ENCODE results near the gene RSRC1. TPM values are rescaled to one million over a fixed set of nuclear protein-coding genes. Genes with fewer than 3 reads are reported as not detected.

The RSRC1 gene
- total and polyA plus RNA-seq, 2 of the 13 experiments (the other 11 are each of a cell fraction or from before 2014, with no cell fraction given), result 4.9 to 63.0 TPM

DNA sequence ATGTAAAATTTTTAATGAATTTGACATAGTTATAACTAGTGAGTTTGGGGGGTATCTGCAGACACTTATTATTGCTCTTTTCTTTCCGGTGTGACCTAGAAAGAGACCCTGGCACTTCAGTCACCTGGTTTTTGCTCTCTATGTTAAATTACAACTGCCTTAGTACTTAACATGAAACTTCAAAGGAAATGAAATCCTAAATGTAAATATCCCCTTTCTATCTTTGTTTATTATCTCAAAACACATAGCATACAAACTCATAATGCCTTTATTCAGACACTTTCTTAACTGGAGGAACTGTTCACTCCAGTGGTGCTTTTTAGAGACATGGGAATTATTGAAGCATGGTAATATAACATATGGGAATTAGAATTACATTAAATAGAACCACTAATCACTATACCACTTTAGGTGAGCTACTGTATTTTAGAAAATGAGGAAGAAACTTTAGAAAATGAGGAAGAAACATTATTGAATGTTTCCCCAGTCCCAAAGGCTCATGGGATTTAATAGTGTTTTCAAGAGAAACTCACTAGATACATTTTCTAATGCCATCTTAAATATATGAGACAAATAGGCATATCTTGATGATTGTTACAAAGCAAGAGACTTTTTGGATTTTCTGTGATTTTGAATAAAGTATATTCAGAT is 341.6 kb downstream of the RSRC1 start (continued):
- TF ChIP-seq, protein P1, sequence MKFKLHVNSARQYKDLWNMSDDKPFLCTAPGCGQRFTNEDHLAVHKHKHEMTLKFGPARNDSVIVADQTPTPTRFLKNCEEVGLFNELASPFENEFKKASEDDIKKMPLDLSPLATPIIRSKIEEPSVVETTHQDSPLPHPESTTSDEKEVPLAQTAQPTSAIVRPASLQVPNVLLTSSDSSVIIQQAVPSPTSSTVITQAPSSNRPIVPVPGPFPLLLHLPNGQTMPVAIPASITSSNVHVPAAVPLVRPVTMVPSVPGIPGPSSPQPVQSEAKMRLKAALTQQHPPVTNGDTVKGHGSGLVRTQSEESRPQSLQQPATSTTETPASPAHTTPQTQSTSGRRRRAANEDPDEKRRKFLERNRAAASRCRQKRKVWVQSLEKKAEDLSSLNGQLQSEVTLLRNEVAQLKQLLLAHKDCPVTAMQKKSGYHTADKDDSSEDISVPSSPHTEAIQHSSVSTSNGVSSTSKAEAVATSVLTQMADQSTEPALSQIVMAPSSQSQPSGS (CRISPR knock-in tag; IDR thresholded peaks at IDR 0.05), result no peak
- peak; percentile 81 for TF ChIP-seq NR2F6 (IDR thresholded peaks at IDR 0.05)
- TF ChIP-seq NR2F6 (CRISPR knock-in tag; IDR thresholded peaks at IDR 0.05), result peak; percentile 76
- peak; percentile 94; the same call in 1 of the 2 replicates for TF ChIP-seq HMG20A (CRISPR knock-in tag; IDR thresholded peaks at IDR 0.05; ENCODE audit: borderline replicate concordance)
- TF ChIP-seq SKI (IDR thresholded peaks at IDR 0.05; ENCODE audit: partially characterized antibody), result peak; percentile 24
- TF ChIP-seq RORA (CRISPR knock-in tag; IDR thresholded peaks at IDR 0.05), result no peak
- TF ChIP-seq TCF7L2 (IDR thresholded peaks at IDR 0.05; ENCODE audit: low read depth, low read length), result peak; percentile 84
- TF ChIP-seq, protein P2, sequence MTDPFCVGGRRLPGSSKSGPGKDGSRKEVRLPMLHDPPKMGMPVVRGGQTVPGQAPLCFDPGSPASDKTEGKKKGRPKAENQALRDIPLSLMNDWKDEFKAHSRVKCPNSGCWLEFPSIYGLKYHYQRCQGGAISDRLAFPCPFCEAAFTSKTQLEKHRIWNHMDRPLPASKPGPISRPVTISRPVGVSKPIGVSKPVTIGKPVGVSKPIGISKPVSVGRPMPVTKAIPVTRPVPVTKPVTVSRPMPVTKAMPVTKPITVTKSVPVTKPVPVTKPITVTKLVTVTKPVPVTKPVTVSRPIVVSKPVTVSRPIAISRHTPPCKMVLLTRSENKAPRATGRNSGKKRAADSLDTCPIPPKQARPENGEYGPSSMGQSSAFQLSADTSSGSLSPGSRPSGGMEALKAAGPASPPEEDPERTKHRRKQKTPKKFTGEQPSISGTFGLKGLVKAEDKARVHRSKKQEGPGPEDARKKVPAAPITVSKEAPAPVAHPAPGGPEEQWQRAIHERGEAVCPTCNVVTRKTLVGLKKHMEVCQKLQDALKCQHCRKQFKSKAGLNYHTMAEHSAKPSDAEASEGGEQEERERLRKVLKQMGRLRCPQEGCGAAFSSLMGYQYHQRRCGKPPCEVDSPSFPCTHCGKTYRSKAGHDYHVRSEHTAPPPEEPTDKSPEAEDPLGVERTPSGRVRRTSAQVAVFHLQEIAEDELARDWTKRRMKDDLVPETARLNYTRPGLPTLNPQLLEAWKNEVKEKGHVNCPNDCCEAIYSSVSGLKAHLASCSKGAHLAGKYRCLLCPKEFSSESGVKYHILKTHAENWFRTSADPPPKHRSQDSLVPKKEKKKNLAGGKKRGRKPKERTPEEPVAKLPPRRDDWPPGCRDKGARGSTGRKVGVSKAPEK (CRISPR knock-in tag; IDR thresholded peaks at IDR 0.05; ENCODE audit: borderline replicate concordance), result no peak
- no peak for TF ChIP-seq ZZZ3 (CRISPR knock-in tag; IDR thresholded peaks at IDR 0.05; ENCODE audit: borderline replicate concordance)
- no peak for TF ChIP-seq SOX13 (IDR thresholded peaks at IDR 0.05)
- peak in 1 of 2 experiments; percentile 77; a peak in 2 of 4 replicates for TF ChIP-seq SOX13 (CRISPR knock-in tag; conservative IDR thresholded peaks at IDR 0.05 in 1 of 2, IDR thresholded peaks at IDR 0.05 in 1 of 2)
- TF ChIP-seq PTBP1 (IDR thresholded peaks at IDR 0.05; ENCODE audit: low read depth, low read length, poor library complexity, severe bottlenecking), result no peak
- no peak for TF ChIP-seq MLLT10 (CRISPR knock-in tag; IDR thresholded peaks at IDR 0.05)
- TF ChIP-seq ZFP36 (IDR thresholded peaks at IDR 0.05; ENCODE audit: borderline replicate concordance, low read depth, low read length, partially characterized antibody), result peak; percentile 30
- TF ChIP-seq ZNF572 (CRISPR knock-in tag; IDR thresholded peaks at IDR 0.05), result no peak
- no peak for TF ChIP-seq IKZF1 (IDR thresholded peaks at IDR 0.05)
- TF ChIP-seq, protein P3, sequence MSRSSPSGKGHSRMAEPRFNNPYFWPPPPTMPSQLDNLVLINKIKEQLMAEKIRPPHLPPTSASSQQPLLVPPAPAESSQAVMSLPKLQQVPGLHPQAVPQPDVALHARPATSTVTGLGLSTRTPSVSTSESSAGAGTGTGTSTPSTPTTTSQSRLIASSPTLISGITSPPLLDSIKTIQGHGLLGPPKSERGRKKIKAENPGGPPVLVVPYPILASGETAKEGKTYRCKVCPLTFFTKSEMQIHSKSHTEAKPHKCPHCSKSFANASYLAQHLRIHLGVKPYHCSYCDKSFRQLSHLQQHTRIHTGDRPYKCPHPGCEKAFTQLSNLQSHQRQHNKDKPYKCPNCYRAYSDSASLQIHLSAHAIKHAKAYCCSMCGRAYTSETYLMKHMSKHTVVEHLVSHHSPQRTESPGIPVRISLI (CRISPR knock-in tag; IDR thresholded peaks at IDR 0.05; ENCODE audit: borderline replicate concordance), result no peak
- peak; percentile 82; the same call in 1 of the 2 replicates for TF ChIP-seq NKX3-1 (CRISPR knock-in tag; IDR thresholded peaks at IDR 0.05)
- peak; percentile 45; the same call in 1 of the 2 replicates for TF ChIP-seq CREM (IDR thresholded peaks at IDR 0.05)
- no peak for TF ChIP-seq CREM (CRISPR knock-in tag; IDR thresholded peaks at IDR 0.05)
- no peak for TF ChIP-seq ZKSCAN8 (CRISPR knock-in tag; IDR thresholded peaks at IDR 0.05; ENCODE audit: borderline replicate concordance)
- TF ChIP-seq FOSL1 (CRISPR knock-in tag; IDR thresholded peaks at IDR 0.05; ENCODE audit: borderline replicate concordance), result no peak

All from HepG2 (cell line).